K562 (cell line): ENCODE results near the gene RALGAPA2.

Source experiments
- NFXL1 ChIP-seq: fragments of 450-650 bp; formaldehyde crosslinking; IDR thresholded peaks from 2 replicates; pipeline ENCODE4 v1.4.0; 2021; ENCODE audit warnings: mild to moderate bottlenecking
- POLR2B ChIP-seq: fragments of 450-650 bp; IDR thresholded peaks from 2 replicates; pipeline ENCODE4 v1.6.1; 2018; ENCODE audit warnings: low read depth; ENCODE audit not compliant: partially characterized antibody
- TAF7 ChIP-seq: fragments of 450-650 bp; IDR thresholded peaks from 2 replicates; pipeline ENCODE4 v1.6.1; 2016; ENCODE audit warnings: missing genetic modification characterization, missing compliant biosample characterization
- TARDBP ChIP-seq: fragments of 450-650 bp; IDR thresholded peaks from 2 replicates; pipeline ENCODE4 v1.6.1; 2016
- ZBTB7A ChIP-seq: IDR thresholded peaks from 2 replicates; pipeline ENCODE4 v1.6.1; 2011; ENCODE audit warnings: low read depth, mild to moderate bottlenecking, low read length, moderate library complexity, borderline replicate concordance; ENCODE audit not compliant: control insufficient read depth
- ZKSCAN1 ChIP-seq: fragments of 150-350 bp; IDR thresholded peaks from 2 replicates; pipeline ENCODE4 v1.6.1; 2016; ENCODE audit warnings: low read depth, low read length
- TF ChIP-seq, protein P1 (sequence below), 2 experiments: fragments of 450-650 bp; conservative IDR thresholded peaks; 2 replicates each; pipeline ENCODE4 v1.6.1; 2017; ENCODE audit warnings: mild to moderate bottlenecking in 2 of 2, moderate library complexity in 2 of 2
- TF ChIP-seq, protein P2 (sequence below): sonication (generic); formaldehyde crosslinking; IDR thresholded peaks from 2 replicates; pipeline ENCODE4 v1.8.1; 2022; ENCODE audit warnings: missing genetic modification reagents

DNA sequence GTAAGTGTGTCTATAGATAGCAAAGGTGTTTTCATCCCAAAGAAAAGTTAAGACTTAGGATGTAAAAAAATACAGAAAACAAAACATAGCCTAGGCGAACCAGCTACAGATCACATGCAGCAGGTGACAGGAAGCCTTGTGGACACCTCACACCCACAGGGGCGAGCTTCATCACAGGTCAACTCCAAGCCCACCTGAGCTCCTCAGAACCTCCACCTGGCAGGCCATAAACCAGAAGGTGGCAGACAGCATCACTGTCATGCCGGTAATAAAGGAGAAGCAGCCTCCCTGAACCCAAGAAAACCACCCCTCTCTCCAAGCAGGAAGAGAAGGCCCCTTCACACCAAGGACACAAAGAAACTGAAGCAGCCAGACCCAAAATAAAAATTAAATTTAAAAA is 1.0 kb downstream of the RALGAPA2 start:
- no peak for TF ChIP-seq ZBTB7A
- no peak for TF ChIP-seq ZKSCAN1
- TF ChIP-seq NFXL1 (CRISPR knock-in tag): no peak
- TF ChIP-seq TARDBP: no peak
- TF ChIP-seq TAF7: no peak
- TF ChIP-seq, protein P1, sequence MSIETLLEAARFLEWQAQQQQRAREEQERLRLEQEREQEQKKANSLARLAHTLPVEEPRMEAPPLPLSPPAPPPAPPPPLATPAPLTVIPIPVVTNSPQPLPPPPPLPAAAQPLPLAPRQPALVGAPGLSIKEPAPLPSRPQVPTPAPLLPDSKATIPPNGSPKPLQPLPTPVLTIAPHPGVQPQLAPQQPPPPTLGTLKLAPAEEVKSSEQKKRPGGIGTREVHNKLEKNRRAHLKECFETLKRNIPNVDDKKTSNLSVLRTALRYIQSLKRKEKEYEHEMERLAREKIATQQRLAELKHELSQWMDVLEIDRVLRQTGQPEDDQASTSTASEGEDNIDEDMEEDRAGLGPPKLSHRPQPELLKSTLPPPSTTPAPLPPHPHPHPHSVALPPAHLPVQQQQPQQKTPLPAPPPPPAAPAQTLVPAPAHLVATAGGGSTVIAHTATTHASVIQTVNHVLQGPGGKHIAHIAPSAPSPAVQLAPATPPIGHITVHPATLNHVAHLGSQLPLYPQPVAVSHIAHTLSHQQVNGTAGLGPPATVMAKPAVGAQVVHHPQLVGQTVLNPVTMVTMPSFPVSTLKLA (conservative IDR thresholded peaks at IDR 0.05): no peak
- TF ChIP-seq, protein P2, sequence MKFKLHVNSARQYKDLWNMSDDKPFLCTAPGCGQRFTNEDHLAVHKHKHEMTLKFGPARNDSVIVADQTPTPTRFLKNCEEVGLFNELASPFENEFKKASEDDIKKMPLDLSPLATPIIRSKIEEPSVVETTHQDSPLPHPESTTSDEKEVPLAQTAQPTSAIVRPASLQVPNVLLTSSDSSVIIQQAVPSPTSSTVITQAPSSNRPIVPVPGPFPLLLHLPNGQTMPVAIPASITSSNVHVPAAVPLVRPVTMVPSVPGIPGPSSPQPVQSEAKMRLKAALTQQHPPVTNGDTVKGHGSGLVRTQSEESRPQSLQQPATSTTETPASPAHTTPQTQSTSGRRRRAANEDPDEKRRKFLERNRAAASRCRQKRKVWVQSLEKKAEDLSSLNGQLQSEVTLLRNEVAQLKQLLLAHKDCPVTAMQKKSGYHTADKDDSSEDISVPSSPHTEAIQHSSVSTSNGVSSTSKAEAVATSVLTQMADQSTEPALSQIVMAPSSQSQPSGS (CRISPR knock-in tag): no peak
- TF ChIP-seq POLR2B: no peak
